ENCODE data around the gene POM121.
"Not testable (repeated sequence)": the region's sequence is repeated elsewhere in the genome, so short reads cannot be mapped to it uniquely, and the experiment has no call there.

The POM121 gene

DNA sequence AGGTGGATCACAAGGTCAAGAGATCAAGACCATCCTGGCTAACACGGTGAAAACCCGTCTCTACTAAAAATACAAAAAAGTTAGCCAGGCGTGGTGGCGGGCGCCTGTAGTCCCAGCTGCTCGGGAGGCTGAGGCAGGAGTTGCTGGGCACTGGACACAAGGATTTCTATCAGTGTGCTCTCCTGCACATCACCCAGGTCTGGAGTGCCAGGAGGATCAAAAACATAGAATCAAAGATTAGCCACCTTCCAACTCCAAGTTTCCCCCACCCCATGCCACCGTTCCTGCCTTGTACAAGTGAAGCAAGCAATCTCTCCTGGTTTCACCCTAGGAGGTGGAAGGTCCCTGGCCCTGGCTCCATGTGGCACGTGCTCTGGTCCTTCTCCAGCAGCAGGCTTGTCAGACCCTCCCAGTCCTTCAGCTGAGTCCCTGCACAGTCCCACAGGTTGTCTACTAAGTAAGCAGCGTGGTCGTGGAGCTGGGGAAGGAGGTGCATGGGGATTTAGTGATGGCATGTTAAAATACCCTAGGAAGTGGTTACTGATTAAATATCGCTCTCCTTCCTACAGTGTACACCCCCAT is 73.1 kb downstream of the POM121 start:
- not testable (repeated sequence) for DNase-seq (ENCODE audit: low spot score)
